A673 (cell line): ENCODE measurements around the gene SV2C. TPM values are rescaled to one million over a fixed set of nuclear protein-coding genes. Genes with fewer than 3 reads are reported as not detected.
A peak's percentile ranks its signal among the peaks of the same experiment; 100 is the strongest.

ENCODE experiments used
- BruUV-seq: library from RNA; stranded (reverse); fragments of 400-500 nt; replicated peaks from 2 replicates; lab custom pipeline; 2021; lab: Mats Ljungman, UMichigan
- CTCF ChIA-PET: fragments of 300-600 bp; sonication (Branson Sonifier 250); formaldehyde crosslinking; loops from one replicate; lab custom pipeline; 2022; ENCODE audit warnings: antibody characterized with exemption; lab: Charles Lee
- POLR2A ChIA-PET: fragments of 300-600 bp; sonication (Branson Sonifier 250); formaldehyde crosslinking; loops from one replicate; lab custom pipeline; 2022; ENCODE audit warnings: antibody characterized with exemption; ENCODE audit not compliant: low non-redundant PET; lab: Charles Lee
- DNase-seq: peaks from one replicate; pipeline ENCODE4 v3.0.0-alpha.2; 2015; ENCODE audit warnings: low spot score
- H3K27ac ChIP-seq: fragments of 200-600 bp; sonication (generic); 2 replicates; pipeline ENCODE4 v1.5.1; 2016; ENCODE audit warnings: mixed run types, low read depth, mild to moderate bottlenecking, mixed read lengths, antibody characterized with exemption, low read length; ENCODE audit not compliant: poor library complexity, severe bottlenecking
- H3K27me3 ChIP-seq: fragments of 200-600 bp; sonication (generic); replicated peaks from 2 replicates; pipeline ENCODE4 v1.6.1; 2017; ENCODE audit warnings: mixed run types, low read depth, mild to moderate bottlenecking, mixed read lengths, antibody characterized with exemption, low read length; ENCODE audit not compliant: insufficient read depth, poor library complexity
- H3K36me3 ChIP-seq: fragments of 200-600 bp; sonication (generic); 2 replicates; pipeline ENCODE4 v1.6.1; 2016; ENCODE audit warnings: mixed run types, mild to moderate bottlenecking, mixed read lengths, antibody characterized with exemption, low read length; ENCODE audit not compliant: insufficient read depth, poor library complexity, severe bottlenecking
- H3K4me1 ChIP-seq: fragments of 200-600 bp; sonication (generic); 2 replicates; pipeline ENCODE4 v1.6.1; 2017; ENCODE audit warnings: mixed run types, mild to moderate bottlenecking, mixed read lengths, antibody characterized with exemption, low read length; ENCODE audit not compliant: insufficient read depth, poor library complexity, severe bottlenecking
- H3K4me3 ChIP-seq: fragments of 200-600 bp; sonication (generic); 2 replicates; pipeline ENCODE4 v1.5.1; 2016; ENCODE audit warnings: low read depth, mixed run types, mild to moderate bottlenecking, mixed read lengths, low read length; ENCODE audit not compliant: poor library complexity, severe bottlenecking
- H3K9me3 ChIP-seq: fragments of 200-600 bp; sonication (generic); 2 replicates; pipeline ENCODE4 v1.6.1; 2016; ENCODE audit warnings: mixed run types, low read depth, mild to moderate bottlenecking, mixed read lengths, antibody characterized with exemption, low read length; ENCODE audit not compliant: poor library complexity, severe bottlenecking
- CTCF ChIP-seq: fragments of 300-800, 200-600 bp; sonication (generic); conservative IDR thresholded peaks from 2 replicates; pipeline ENCODE4 v1.5.1; 2017; ENCODE audit warnings: low read depth, mild to moderate bottlenecking, antibody characterized with exemption, low read length, moderate library complexity, mixed read lengths
- EZH2 ChIP-seq: fragments of 200-600 bp; sonication (generic); IDR thresholded peaks from 2 replicates; pipeline ENCODE4 v1.6.1; 2017; ENCODE audit warnings: borderline replicate concordance, low read depth, mild to moderate bottlenecking, mixed read lengths, antibody characterized with exemption, low read length; ENCODE audit not compliant: poor library complexity, severe bottlenecking
- intact Hi-C: fragments of 100-400 bp; cut with micrococcal nuclease; formaldehyde crosslinking; loops from one replicate; pipeline ENCODE4 v1.10.0; 2022; ENCODE audit not compliant: unreplicated experiment
- total RNA-seq: library from RNA; stranded (reverse); gene quantifications from 2 replicates; pipeline ENCODE4 v1.2.3, GENCODE V29; 2021

The SV2C gene
- total RNA-seq, 1 experiment from 2014 or later, result 3.1 TPM

GRCh38 chr5:76104027-76104426, 20.8 kb downstream of the SV2C start:
- Histone ChIP-seq H3K36me3 (no peaks in the 10 kb centered on the region), H3K27me3 (peaks cover 5% of the 10 kb centered on the region), H3K4me3 (no peak overlapping the region), H3K27ac (no peak overlapping the region), H3K9me3 (no peaks in the 10 kb centered on the region), H3K4me1 (no peaks in the 10 kb centered on the region)
- POLR2A ChIA-PET, result no interaction called here
- CTCF ChIA-PET, result interaction anchor here (0.5 to 1.2 kb wide), 3 partner anchors 11 to 139 kb away, joined by 3 to 8 read pairs (median 3); no protein-coding TSS in a partner anchor
- BruUV-seq, result no TSS peak
- peak; percentile 60 for DNase-seq
- intact Hi-C loops, result no loop called here
- no peak for TF ChIP-seq CTCF
- TF ChIP-seq EZH2, result no peak

DNA sequence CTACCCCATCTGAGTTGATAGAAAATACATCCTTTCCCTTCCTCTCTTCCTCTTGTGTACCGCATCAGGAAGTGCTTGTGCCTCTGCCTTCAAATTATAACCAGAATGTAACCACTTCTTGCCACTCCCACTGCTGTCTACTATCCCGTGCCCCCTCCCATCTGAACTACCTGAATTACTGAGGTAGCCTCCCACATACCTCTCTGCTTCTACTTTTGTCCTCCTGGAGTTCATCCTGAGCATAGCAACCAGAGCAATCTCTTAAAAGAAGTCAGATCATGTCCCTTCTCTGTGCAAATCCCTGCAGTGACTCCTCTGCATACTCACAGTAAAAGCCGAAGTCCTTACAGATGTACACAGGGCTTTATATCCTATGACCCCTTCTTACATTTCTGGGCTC, 23.0 kb downstream of the SV2C start:
- no peaks in the 10 kb centered on the region for H3K9me3 ChIP-seq
- no peak for DNase-seq
- no peak overlapping the region for H3K4me3 ChIP-seq
- ChIA-PET CTCF (no interaction called here), POLR2A (no interaction called here)
- TF ChIP-seq CTCF, result no peak
- TF ChIP-seq EZH2, result no peak
- H3K27me3 ChIP-seq, result peaks cover 5% of the 10 kb centered on the region
- intact Hi-C loops, result no loop called here
- no peaks in the 10 kb centered on the region for H3K36me3 ChIP-seq
- no peak overlapping the region for H3K27ac ChIP-seq
- H3K4me1 ChIP-seq, result no peaks in the 10 kb centered on the region
- BruUV-seq, result no TSS peak

DNA sequence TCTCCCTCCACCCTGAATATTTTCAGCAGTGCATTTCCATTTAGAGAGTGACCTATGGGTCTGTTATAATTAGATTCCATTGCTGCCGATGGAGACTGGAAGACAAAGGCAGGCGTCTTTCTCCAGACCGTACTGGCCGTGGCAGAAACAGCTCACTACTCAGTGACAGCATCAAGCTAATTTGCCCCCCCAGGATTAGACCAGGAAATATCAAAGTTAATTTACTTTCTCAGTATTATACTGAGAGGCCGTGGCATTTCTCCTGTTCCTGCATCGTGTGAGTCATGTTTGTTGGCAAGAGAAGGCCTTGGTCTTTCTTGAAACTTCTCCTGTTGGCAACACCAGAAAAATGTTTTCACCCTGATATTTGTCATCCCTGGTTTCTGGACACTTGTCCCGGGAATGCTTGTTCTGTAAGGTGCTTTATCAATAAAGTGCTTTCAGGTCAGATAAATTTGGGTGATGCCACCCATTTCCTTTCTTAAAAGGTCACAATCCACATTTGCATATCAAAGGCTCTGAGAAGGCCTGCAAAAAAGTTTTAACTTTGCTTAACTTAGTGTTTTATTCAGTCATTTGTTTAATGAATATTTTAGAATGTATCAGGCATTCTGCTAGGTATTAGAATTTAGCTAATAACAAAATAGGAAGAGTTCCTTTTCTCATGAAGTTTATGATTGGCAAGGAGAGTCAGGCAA, 28.4 kb downstream of the SV2C start:
- Histone ChIP-seq H3K27me3 (peaks cover 5% of the 10 kb centered on the region), H3K36me3 (no peaks in the 10 kb centered on the region), H3K4me1 (no peaks in the 10 kb centered on the region), H3K27ac (no peak overlapping the region), H3K4me3 (no peak overlapping the region), H3K9me3 (no peaks in the 10 kb centered on the region)
- BruUV-seq, result no TSS peak
- DNase-seq, result peak; percentile 37
- POLR2A ChIA-PET, result no interaction called here
- CTCF ChIA-PET, result no interaction called here
- intact Hi-C loops, result no loop called here
- no peak for TF ChIP-seq EZH2
- no peak for TF ChIP-seq CTCF
